CD4-positive, alpha-beta T cell (primary cell): Measurements from ENCODE around the gene ABCA2. TPM values are rescaled to one million over a fixed set of nuclear protein-coding genes. Genes with fewer than 3 reads are reported as not detected.

Source experiments
- ATAC-seq: fragments of 200-7000 bp; cut with Tn5 transposase; one replicate; pipeline ENCODE4 v1.10.0; 2022; ENCODE audit warnings: mild to moderate bottlenecking; ENCODE audit not compliant: poor library complexity
- CTCF ChIA-PET: fragments of 350-600 bp; sonication (Branson Sonifier 250); formaldehyde crosslinking; loops from one replicate; lab custom pipeline; 2021; ENCODE audit warnings: antibody characterized with exemption, inconsistent platforms; lab: Charles Lee
- POLR2A ChIA-PET: fragments of 350-600 bp; sonication (Branson Sonifier 250); formaldehyde crosslinking; loops from one replicate; lab custom pipeline; 2021; ENCODE audit warnings: antibody characterized with exemption, inconsistent platforms; lab: Charles Lee
- DNase-seq, 14 experiments: peaks; one replicate each; pipeline ENCODE4 v3.0.0-alpha.2; 2013 to 2020; ENCODE audit warnings: mixed read lengths in 2 of 14
- H3K27ac ChIP-seq, 2 donors: one replicate each; pipeline versions ENCODE4 v1.5.1 to v1.7.0; 2013; ENCODE audit warnings: low read length in 2 of 2, low read depth in 1 of 2, mild to moderate bottlenecking in 1 of 2
- H3K27me3 ChIP-seq, 2 experiments: 1 replicate in 1 of 2; 2 replicates in 1 of 2; pipeline versions ENCODE4 v1.6.1 to v1.7.0; 2013; ENCODE audit warnings: low read length in 2 of 2, control low read depth in 1 of 2, mild to moderate bottlenecking in 1 of 2, moderate library complexity in 1 of 2; ENCODE audit not compliant: insufficient read depth in 2 of 2, control insufficient read depth in 1 of 2
- H3K36me3 ChIP-seq: one replicate; pipeline ENCODE4 v1.6.1; 2013; ENCODE audit warnings: low read length, control low read depth; ENCODE audit not compliant: insufficient read depth
- H3K4me1 ChIP-seq: one replicate; pipeline ENCODE4 v1.6.1; 2013; ENCODE audit warnings: low read length, control low read depth; ENCODE audit not compliant: insufficient read depth
- H3K4me3 ChIP-seq: one replicate; pipeline ENCODE4 v1.5.1; 2013; ENCODE audit warnings: mild to moderate bottlenecking, low read length, moderate library complexity
- H3K9me3 ChIP-seq, 2 experiments: 1 replicate in 1 of 2; 2 replicates in 1 of 2; pipeline versions ENCODE4 v1.6.1 to v1.7.0; 2013; ENCODE audit warnings: low read length in 2 of 2, mild to moderate bottlenecking in 2 of 2, control low read depth in 1 of 2, moderate library complexity in 1 of 2; ENCODE audit not compliant: control insufficient read depth in 1 of 2, insufficient read depth in 1 of 2
- H3K27ac Mint-ChIP-seq: one replicate; pipeline ENCODE4 v1.8.0; 2020; ENCODE audit warnings: mixed read lengths
- H3K27me3 Mint-ChIP-seq: one replicate; pipeline ENCODE4 v1.8.0; 2021; ENCODE audit warnings: mixed read lengths
- H3K36me3 Mint-ChIP-seq: one replicate; pipeline ENCODE4 v1.8.0; 2021; ENCODE audit warnings: low read depth, mixed read lengths
- H3K4me1 Mint-ChIP-seq: one replicate; pipeline ENCODE4 v1.8.0; 2021; ENCODE audit warnings: low read depth, mixed read lengths
- H3K4me3 Mint-ChIP-seq: one replicate; pipeline ENCODE4 v1.8.0; 2020; ENCODE audit warnings: mild to moderate bottlenecking, mixed read lengths
- H3K9me3 Mint-ChIP-seq: one replicate; pipeline ENCODE4 v1.8.0; 2020; ENCODE audit warnings: mixed read lengths
- intact Hi-C, 2 experiments: fragments of 100-400 bp; cut with DNase I in 1 of 2; cut with micrococcal nuclease in 1 of 2; formaldehyde crosslinking; loops; one replicate each; pipeline versions ENCODE4 v1.15.1 to v1.9.0; 2023 to 2025; cut with DNase I, micrococcal nuclease
- total RNA-seq, 174 experiments: library from RNA in 2 of 174; stranded (reverse) in 2 of 174; gene quantifications; one replicate each; pipeline ENCODE4 v1.2.3 and lab custom pipeline; 2021 to 2026
- TF ChIP-seq, protein P1 (sequence below): fragments of 200-600 bp; IDR thresholded peaks from one replicate; pipeline ENCODE4 v1.8.0; 2022; ENCODE audit warnings: antibody characterized with exemption, mild to moderate bottlenecking

ABCA2 gene
- total RNA-seq, 2 experiments from 2014 or later = 80.1 to 86.8 TPM

GRCh38 chr9:136975644-136976043 is 52.4 kb downstream of the ABCA2 start:
- Histone ChIP-seq H3K27ac (peak overlapping the region in 1 of 2 donors; percentile 4), H3K36me3 (no peaks in the 10 kb centered on the region), H3K27me3 (no peaks in the 10 kb centered on the region), H3K9me3 (peaks cover 0 to 9% of the 10 kb centered on the region in 2 experiments), H3K4me1 (peaks cover 60% of the 10 kb centered on the region), H3K4me3 (peak overlapping the region; percentile 40)
- intact Hi-C loops = no loop called here
- DNase-seq = peak in 5 of 14 experiments; percentile 26 to 66 (median 47)
- H3K9me3 Mint-ChIP-seq = no peaks in the 10 kb centered on the region
- TF ChIP-seq, protein P1, sequence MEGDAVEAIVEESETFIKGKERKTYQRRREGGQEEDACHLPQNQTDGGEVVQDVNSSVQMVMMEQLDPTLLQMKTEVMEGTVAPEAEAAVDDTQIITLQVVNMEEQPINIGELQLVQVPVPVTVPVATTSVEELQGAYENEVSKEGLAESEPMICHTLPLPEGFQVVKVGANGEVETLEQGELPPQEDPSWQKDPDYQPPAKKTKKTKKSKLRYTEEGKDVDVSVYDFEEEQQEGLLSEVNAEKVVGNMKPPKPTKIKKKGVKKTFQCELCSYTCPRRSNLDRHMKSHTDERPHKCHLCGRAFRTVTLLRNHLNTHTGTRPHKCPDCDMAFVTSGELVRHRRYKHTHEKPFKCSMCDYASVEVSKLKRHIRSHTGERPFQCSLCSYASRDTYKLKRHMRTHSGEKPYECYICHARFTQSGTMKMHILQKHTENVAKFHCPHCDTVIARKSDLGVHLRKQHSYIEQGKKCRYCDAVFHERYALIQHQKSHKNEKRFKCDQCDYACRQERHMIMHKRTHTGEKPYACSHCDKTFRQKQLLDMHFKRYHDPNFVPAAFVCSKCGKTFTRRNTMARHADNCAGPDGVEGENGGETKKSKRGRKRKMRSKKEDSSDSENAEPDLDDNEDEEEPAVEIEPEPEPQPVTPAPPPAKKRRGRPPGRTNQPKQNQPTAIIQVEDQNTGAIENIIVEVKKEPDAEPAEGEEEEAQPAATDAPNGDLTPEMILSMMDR = peak; percentile 8
- H3K4me3 Mint-ChIP-seq = peak overlapping the region; percentile 58
- POLR2A ChIA-PET = interaction anchor here (1.2 to 2.9 kb wide), 3 partner anchors 15 to 27 kb away, joined by 4 to 12 read pairs (median 11); partner anchors contain the start of gene PAXX
- no peak overlapping the region for H3K27ac Mint-ChIP-seq
- H3K36me3 Mint-ChIP-seq = no peaks in the 10 kb centered on the region
- peaks cover 20% of the 10 kb centered on the region for H3K4me1 Mint-ChIP-seq
- ATAC-seq = no peak
- CTCF ChIA-PET = interaction anchor here (1.3 to 1.4 kb wide), 3 partner anchors 31 to 60 kb away, joined by 3 to 4 read pairs (median 3); partner anchors contain the start of gene FBXW5
- peaks cover 3% of the 10 kb centered on the region for H3K27me3 Mint-ChIP-seq

DNA sequence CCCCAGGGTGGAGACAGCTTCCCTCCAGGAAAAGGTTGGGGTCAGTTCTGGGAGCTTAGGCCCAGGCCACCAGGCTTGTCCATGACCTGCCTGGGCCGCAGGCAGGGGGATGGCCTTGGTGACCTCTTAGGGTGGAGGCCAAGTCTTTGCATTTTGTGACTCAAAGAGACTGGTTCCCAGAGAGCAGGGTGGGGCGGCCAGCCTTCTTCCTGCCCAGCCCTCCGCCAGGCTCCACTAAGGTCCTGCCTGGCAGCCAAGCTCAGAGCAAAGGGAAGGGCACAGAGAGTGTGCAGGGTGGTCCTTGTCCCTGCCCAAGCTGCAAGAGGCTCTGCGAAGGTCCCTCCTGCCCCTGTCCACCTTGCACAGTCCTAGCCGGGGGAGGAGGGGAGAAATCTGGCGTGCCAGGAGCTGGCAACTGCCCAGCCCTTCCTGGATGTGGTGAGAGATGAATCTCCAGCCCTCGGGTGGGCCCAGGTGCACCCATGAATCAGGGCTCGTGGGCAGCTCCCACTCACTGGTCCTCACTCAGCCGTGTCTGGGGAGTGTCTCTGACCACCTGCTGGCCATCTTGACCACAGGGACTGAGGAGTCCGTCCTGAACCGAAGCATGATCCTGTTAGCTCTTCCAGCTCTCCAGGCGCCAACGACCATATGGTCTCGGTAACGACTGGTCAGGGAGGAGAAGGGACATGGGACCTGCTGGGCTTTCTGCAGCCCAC is 53.1 kb downstream of the ABCA2 start:
- Histone ChIP-seq H3K27ac (peak overlapping the region in 1 of 2 donors; percentile 4), H3K36me3 (no peaks in the 10 kb centered on the region), H3K27me3 (no peaks in the 10 kb centered on the region), H3K4me3 (peak overlapping the region; percentile 40), H3K4me1 (peaks cover 65% of the 10 kb centered on the region), H3K9me3 (peaks cover 0 to 9% of the 10 kb centered on the region in 2 experiments)
- TF ChIP-seq, protein P1 = no peak
- Mint-ChIP-seq H3K4me1 (peaks cover 20% of the 10 kb centered on the region), H3K27ac (peak overlapping the region; percentile 9), H3K36me3 (no peaks in the 10 kb centered on the region), H3K9me3 (no peaks in the 10 kb centered on the region), H3K4me3 (peak overlapping the region; percentile 54), H3K27me3 (no peaks in the 10 kb centered on the region)
- DNase-seq = peak in 2 of 14 experiments; percentile 48 to 53
- CTCF ChIA-PET = interaction anchor here (0.5 to 1.4 kb wide), 3 partner anchors 31 to 182 kb away, joined by 3 to 4 read pairs (median 3); partner anchors contain the start of gene FBXW5
- POLR2A ChIA-PET = interaction anchor here (1.2 to 2.9 kb wide), 4 partner anchors 15 to 168 kb away, joined by 4 to 12 read pairs (median 8); partner anchors contain the start of genes PAXX and RABL6
- intact Hi-C loops = no loop called here
- no peak for ATAC-seq

- Mint-ChIP-seq H3K4me1 (peaks cover 20% of the 10 kb centered on the region), H3K36me3 (no peaks in the 10 kb centered on the region), H3K27me3 (no peaks in the 10 kb centered on the region), H3K27ac (no peak overlapping the region), H3K9me3 (no peaks in the 10 kb centered on the region), H3K4me3 (no peak overlapping the region)
- DNase-seq = no peak
- no peak overlapping the region for H3K27ac ChIP-seq
- ChIA-PET CTCF (no interaction called here), POLR2A (interaction anchor here (1.3 to 2.9 kb wide), 4 partner anchors 14 to 167 kb away, joined by 3 to 12 read pairs (median 8); partner anchors contain the start of genes PAXX and RABL6)
- intact Hi-C loops = no loop called here
- TF ChIP-seq, protein P1 = no peak
- H3K4me3 ChIP-seq = no peak overlapping the region
- peaks cover 59% of the 10 kb centered on the region for H3K4me1 ChIP-seq
- ATAC-seq = no peak
- H3K36me3 ChIP-seq = no peaks in the 10 kb centered on the region
- H3K9me3 ChIP-seq = peaks cover 0 to 3% of the 10 kb centered on the region in 2 experiments
- no peaks in the 10 kb centered on the region for H3K27me3 ChIP-seq
These were observed 54.1 kb downstream of the ABCA2 start for GRCh38 chr9:136973618-136974617.
